NCI-H446 treated with DMSO at 0.1 percent for 48 hours (cell line): ENCODE measurements around the gene TNS3.
"Not testable (repeated sequence)": the region's sequence is repeated elsewhere in the genome, so short reads cannot be mapped to it uniquely, and the experiment has no call there.

Source experiments
- DNase-seq: peaks from one replicate; lab custom pipeline; 2025; lab: John Stamatoyannopoulos, UW

TNS3 gene

DNA sequence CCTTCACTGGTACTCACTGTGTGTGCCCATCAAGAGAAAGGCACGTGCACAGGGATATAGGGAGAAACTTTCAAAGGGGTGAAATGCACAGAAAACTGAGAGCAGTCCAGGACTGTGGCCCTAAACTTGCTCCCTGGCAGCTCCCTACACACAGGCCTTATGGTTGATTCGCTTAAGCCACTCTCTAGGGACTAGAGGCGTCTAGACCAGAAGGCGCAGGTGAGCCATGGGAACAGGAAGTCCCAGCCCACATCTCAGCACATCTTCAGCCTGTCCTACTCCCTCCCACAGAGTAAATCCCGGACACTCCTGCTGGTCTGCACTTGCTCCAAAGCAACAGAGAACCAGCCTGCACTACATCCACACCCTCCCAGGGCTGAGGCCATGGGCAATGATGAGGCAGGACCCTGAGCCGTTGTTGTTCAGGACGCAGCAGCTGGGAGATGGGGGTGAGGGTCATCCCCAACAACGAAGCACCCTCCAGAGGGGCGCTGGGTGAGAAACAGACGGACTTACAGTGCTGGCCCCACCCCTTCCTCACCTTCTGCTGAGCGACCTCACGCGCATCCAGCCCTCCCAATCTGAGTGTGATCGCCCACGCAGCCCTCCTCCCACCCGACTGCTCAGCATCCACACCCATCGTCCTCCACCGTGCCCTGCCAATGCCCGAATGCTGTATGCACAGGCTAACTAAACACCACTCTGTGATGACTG, 109.3 kb downstream of the TNS3 start:
- no peak for DNase-seq

DNA sequence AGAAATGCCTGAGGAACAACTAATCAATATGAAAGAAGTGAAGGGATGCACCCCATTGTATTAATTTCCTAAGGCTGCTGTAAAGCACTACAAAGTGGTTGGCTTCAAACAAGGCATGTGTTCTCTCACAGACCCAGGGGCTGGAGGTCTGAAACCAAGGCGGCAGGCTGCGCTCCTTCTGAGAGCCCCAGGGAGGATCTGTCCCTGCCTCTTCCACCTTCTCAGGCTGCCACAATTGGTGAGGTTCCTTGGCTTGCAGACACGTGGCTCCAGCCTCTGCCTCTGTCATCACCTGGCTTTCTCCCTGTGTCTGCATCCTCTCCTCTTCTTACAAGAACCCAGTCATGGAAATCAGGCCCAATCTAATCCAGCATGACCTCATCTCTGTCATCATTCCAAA, 110.1 kb downstream of the TNS3 start:
- DNase-seq = no peak

DNA sequence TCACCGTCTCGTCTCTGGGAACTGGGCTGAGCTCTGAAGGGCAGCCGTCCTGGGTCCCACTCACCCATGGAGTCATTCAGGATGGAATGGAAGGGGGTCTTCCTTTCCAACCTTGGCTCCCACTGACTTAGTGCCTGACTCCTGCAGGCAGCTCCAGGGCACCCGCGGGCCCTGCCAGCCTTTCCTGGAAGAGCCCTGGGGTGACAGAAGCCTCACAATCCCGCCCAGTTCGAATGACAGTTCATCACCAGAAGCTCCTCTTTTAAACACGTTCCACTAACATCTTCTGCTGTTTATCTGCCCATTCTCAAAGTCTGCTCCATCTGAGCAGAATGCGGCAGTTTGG, 110.6 kb downstream of the TNS3 start:
- DNase-seq = no peak

DNA sequence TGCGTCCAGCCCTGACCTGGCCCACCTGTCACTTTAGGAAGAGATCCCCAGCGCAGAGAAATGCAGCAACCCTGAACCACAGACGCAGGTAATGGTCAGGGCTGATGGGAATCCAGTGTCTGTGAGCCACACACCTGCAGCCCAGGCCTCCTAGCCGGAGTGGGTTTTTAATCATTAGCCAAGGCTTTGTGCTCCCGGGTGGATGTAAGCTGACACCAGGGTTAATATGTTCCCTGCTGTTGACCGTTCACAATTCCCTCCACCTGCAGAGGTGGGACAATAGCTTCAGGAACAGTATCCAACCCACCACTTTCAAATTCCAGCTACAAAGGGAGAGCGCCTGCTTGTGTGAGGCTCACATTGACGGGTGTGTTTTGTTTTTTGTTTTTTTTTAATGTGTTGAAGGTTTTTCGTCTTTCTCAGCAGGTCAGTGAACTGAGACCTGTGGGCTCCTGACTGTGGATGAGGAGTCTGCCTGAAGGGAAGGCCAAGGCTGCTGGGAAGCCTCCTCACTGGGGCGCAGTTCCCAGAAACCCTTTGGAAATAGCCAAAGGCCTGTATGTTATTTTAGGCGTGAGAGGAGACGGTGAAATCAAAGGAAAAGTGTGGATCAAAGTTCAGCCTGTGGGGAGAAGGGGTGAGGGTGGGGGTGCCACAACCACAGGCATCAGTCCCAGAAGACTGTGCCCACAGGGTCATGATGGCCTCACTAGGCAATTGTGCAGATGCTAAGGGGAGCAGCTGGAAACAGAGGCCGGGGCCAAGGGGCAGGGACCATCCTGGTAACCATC, 111.1 kb downstream of the TNS3 start:
- DNase-seq = no peak

DNA sequence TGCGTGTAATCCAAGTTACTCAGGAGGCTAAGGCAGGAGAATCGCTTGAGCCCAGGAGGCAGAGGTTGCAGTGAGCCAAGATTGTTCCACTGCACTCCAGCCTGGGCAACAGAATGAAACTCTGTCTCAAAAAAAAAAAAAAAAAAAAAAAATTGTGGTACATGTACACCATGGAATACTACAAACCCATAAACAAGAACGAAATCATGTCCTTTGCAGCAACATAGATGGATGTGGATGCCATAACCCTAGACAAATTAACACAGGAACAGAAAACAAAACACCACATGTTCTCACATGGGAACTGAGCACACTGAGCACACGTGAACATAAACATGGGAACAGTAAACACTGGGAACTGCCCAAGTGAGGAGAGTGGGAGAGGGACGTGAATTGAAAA, 112.1 kb downstream of the TNS3 start:
- not testable (repeated sequence) for DNase-seq

DNA sequence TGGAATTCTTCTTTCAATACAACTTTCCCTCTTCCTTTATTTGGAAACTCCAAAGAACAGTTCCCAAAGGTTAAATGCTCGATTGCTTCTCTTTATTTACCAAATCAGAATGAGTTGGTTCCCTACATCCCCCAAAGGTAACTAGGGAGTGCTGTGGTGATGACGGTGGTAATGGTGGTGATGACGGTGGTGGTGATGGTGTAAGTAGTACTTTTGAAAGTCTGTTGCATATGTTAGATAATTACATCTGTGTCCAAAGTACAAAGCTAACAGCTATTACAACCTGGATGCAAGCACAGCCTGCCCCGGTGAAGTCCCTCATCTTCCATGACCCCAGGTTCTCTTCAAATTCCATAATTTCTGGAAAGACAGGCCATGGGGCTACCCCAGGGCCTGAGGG, 115.1 kb downstream of the TNS3 start:
- DNase-seq = no peak

DNA sequence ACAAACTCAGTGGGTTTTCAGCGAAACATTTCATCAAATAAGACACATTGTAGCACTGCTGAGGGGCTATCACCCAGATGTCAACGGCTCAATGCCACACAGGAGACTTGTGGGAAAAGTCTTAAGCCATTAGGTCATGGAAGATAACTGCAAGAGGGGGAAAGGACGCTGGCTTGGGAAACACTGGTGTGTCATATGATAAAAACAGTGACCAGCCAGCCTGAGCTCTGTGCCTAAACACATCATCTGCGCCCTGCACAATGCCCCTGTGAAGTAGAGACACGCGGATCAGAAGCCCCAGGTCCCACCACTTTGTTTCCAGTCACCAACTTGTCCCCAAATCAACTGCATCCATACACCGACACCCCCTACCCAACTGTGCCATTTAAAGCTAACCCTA, 116.7 kb downstream of the TNS3 start:
- no peak for DNase-seq

DNA sequence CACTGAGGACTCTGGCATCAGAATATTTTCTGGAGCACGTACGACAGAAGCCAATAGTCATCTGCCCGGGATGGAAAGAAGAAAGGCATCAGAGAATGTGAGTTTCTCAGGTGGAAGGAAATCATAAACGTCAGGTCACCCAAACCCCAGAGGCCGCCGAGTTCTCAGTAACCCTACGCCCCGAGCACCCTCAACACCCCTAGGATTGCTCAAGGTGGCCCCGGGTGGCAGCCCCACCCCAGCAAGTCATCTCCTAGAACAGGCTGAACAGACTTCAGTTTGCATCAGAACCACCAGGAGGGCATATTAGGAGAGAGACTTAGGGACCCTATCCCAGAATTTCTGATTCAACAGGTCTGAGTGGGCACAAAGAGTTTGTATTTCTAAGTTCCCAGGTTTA, 117.6 kb downstream of the TNS3 start:
- DNase-seq = no peak

DNA sequence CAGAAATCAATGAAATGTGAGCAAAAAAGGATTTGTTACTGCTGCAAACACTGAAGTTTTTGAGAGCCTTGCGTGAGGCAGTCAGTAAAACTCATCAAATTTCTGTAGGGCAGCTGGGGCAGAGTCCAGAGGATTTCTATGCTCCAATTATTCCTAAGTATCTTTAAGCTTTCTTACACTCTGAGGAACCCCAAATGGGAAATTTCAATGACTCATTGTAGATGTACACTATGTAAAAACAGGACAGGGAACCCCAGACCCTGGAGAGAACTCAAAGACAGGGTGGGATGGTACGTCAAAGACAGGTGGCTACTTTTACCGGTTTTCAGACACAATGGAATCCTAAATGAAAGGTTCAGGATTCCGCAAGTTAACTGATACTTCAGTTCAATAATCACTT, 120.2 kb downstream of the TNS3 start:
- DNase-seq = no peak

DNA sequence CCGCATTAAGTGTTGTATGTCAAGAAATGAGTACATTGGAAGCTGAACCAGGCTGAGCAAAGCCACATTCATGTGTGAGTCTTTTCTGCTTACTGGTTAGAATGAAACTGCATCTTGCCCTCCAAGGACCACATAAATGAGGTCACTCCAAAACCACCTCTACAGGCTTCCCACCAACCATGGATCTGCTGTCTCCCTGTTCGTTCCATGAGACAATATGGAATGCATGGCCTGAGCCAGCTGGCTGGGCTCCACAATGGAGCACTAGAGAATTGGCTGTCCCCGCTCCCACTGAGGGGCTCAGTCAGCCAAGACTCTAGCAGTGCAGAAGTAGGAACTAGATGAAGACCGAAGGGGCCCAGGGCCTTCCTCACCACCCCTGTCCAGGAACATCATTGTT, 120.8 kb downstream of the TNS3 start:
- no peak for DNase-seq

DNA sequence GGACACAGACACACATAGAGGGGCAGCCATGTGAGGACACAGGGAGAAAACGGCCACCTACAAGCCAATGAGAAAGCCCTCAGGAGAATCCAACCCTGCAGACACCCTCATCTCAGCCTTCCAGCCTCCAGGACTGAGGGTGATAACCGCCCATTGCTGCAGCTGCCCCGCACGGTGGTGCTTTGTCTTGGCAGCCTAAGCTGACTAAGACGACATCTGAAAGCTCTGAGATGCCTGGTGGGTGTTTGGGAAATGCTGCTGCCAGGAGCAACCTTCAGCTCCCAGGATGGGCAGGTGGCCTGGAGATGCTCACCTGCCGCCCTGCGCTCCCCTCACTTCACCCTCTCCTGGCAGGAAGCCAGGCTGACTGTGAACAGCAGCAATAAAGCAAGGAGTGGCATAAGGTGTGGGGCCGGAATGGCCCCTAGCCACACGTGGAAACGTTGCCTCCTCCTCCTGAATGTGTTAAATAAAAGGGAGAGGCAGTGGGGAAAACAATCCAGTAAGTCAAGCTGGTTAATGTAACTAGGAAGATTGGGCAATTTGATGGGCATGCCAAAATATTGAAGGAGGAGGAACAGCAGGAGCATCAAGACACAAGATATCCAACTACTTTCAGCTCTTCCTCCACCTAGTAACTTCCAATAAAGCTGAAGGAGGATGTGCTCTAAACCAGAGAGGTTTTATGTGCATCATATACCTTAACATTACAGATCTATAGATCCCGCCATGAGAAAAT, 121.5 kb downstream of the TNS3 start:
- no peak for DNase-seq

DNA sequence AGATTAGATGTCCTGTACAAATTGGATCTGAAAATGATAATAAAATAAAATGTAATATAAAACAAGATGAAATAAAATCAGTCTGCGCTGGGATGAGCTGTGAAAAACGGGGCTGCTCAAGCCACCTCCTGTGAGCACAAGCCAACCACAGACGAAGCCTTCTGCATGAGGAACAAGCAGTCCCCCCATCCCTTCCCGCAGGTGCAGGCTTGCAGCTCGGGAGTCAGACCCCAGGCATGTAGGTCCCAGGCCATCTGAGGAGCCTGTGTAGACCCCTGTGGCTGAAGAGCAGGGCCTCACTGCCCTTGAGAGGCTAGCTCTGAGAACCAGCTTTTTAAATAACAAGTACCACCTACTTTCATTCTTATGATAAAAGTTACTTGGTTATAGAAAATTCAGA, 123.4 kb downstream of the TNS3 start:
- no peak for DNase-seq

DNA sequence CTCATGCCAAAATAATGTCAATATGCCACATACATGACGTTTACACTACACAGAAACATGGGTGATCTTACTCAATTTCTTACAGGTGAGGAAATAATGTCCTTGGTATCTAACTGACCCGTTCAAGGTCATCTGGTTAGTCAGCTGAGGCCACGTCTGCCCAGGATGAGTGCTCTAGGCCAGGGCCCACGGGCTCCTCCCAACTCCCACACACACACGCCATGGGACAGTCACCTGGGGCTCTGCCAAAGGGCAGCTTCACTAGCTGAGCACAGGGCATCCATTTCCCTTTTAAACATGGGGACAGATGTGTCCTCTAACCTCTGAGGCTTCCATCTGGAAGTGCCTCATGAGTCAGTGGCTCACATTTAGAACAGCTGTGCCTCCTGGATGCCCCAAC, 123.9 kb downstream of the TNS3 start:
- DNase-seq = no peak

DNA sequence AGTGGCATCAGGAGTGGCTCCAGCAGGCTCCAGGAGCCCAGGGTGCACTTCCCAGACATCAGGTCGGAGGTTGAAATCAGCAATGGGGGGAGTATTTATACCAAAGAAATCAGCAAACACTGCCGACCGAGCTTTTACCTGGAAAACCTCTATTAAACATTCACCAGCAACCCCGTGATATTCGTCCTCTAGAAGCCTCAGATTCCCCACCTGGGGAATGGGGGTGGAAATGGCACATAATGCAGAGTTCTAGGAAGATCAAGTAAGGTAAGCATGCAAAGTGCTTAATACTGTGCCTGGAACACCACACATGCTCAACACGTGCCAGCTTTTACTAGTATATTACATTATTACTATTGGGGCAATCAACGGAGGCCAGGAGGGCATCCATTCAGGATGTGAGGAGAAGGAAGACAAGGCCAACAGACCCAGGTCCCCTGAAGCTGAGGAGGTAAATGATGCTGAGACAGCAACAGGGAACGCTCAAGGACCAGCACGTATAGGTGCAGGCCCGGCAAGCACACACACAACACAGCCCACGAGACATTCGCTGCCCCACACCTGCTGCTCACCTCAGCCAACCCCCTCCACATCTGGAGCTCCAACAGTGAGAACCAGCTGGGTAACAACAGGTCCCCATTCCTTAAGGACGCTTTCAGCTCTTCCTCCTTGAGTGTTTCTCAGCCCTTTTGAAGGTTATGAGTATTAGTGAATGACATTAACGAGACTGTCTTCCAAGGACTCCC, 125.5 kb downstream of the TNS3 start:
- DNase-seq = no peak

DNA sequence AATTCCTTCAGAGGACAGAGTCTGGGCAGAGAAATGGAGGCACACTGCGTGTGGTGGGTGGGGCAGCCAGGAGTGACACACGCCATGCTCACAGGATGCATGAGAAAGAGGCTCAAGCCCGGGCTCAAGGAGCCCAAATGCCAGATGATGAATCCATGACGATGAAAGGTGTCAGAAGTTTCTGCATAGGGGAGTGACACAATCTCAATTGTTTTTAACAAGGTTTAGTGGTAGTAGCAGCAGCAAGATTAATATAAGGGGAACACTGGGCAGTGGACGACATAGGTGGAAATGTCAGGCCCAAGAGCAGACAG, 126.1 kb downstream of the TNS3 start:
- DNase-seq = no peak

DNA sequence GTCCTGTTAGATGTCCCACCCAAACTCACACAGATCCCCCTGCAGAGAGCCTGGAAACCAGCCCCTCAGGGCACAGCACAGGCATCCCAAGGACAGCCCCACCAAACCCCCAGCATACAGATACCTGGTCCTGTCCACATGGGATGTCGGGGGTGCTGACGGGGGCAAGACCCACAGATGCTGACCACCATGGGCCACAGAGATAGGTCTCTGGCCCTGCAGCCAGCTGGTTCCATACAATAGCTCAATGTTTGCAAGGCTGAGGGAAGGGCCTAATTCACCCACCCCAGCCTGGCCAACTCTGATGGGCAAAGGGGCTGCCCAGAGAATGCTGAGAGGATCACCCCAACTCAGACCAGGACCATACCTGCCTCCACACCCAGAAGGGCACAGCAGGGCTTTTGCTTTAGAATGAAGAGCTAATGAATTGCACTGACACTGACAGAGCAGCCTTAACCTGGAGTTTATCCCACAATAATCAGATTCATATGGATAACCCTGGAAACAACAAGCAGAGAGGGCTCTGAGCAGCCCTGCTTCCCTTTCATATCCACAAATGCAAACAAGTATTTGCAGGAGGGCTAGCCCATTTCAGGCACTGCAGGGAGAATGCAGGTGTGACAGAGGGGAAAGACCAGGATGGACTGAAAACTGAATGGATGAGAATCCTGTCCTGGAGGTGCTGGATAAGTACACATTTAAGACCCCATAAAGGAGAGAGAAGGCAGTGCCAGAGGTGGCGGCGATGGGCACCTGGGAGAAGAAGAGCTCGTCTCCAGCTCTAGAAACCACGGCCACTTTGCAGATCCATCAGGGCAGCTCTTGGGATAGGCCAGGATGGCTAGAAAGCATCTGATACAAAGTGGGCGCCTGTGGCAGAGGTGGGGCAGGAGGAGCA, 126.7 kb downstream of the TNS3 start:
- no peak for DNase-seq

DNA sequence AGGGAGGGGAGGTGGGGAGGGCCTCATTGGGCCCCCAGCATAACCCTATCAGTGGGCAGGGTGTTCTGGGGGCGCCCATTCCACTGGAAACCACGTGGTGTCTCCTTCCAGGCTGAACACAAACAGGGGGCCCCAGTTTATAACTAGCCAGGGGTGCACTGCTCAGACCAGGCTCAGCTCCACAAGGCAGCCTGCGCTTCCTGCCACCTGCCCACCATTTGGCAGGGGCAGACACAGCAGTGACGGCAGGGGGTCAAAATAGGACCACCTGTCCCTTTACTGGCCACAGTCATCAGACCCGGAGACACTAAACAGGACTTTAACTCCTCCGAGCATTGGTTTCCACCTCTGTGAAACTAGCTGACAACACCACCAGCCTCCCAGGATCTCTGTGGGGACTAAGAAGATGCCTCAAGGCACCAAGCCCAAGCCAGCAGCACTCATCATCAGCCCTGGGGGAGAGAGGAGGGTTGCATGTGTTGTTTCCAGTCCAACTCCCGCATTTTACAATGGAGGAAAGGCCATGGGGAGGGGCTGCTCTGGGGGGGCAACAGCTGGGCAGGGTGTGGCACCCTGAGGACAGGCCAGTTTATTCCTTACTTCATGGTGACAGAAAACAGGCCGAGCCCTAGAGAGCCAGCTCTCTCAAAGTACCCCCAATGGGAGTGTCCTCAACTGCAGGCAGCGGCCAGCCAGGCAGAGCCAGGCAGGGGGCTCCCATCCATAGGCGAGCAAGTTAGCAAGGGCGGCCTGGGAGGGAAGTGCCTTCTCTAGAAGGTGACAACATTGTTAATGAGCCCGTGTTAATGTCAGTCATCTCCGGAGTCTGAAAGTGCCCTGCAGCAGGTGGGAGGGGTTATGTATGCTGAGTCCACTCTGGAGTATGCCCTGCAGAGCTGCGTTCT, 127.6 kb downstream of the TNS3 start:
- DNase-seq = no peak

DNA sequence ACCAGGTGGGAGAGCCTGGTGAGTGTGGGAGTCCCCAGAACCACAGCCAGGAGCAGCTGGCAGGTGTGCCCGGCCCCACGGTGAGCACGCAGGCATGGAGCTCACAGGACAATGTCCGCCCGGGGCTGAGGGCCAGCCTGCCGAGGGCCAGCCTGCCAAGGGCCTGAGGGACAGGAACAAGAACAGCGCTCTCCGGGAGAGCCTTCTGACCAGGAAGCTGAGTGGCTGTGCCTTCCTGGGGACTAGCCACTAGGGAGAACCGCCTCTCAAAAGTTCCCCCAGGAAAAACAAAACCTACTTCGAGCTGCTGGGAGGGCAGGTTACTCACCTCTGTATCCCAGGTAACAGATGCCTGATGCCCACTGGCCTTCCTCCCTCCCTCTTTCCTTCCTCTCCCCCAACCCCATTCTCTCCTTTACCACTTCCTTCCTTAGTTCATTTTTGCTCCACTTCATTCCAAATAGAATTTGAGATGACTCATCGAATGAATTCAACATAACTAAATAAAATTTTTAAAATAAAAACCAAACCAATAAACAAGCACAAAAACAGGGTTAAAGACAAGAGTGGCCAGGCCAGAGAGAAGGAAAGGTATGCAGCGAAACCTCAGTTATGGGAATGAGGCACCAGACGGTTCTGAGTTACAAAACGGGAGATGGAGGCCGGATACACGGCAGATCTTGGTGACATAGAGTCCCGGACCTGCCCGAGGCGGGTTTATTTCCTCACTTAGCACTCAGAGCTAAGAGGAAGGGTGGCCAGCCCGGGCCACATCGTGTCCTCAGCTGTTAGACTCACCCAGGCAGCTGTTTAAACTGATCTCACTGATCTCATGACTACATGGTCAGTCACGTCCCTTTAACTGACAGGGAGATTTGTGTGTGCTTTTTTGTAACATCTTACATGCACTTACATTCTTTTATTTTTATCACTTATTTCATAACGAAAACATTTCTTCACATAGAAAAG, 128.5 kb downstream of the TNS3 start:
- no peak for DNase-seq

DNA sequence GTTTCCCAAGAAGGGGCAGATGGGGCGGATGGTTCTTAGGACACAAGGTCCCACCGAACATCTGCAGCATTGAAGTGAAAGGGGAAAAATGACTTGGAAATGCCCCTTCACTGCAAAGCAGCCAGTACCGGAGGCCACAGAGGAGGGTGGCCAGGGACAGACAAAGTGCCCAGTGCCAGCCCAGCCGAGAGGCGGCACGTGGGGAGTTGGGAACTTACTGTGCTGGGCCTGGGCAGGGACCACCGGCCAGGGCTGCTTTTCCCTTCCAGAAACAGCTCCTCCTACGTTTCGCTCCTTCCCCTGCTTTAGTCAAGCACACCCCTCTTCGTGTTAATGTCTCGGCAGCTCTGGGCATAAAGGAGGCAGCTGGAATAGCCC, 129.2 kb downstream of the TNS3 start:
- no peak for DNase-seq
